Endothelial cell of umbilical vein (primary cell): Measurements from ENCODE around the gene KCNJ12.

Source experiments
- CTCF ChIP-seq, 2 donors: IDR thresholded peaks; 1 replicate in 1 of 2; 2 replicates in 1 of 2; pipeline ENCODE4 v1.5.1; 2011; ENCODE audit warnings: low read length in 2 of 2, mild to moderate bottlenecking in 2 of 2, moderate library complexity in 2 of 2, control low read depth in 1 of 2, inconsistent platforms in 1 of 2, low read depth in 1 of 2; ENCODE audit not compliant: insufficient read depth in 1 of 2; ENCODE audit errors: extremely low read depth in 1 of 2
- EZH2 ChIP-seq: IDR thresholded peaks from 2 replicates; pipeline ENCODE4 v1.6.1; 2012; ENCODE audit warnings: borderline replicate concordance, low read depth, mild to moderate bottlenecking, moderate library complexity, low read length, inconsistent platforms; ENCODE audit not compliant: severe bottlenecking
- POLR2AphosphoS5 ChIP-seq: IDR thresholded peaks from 2 replicates; pipeline ENCODE4 v1.6.1; 2012; ENCODE audit warnings: low read depth, mild to moderate bottlenecking, control low read depth, low read length, moderate library complexity; ENCODE audit not compliant: insufficient read depth

- TF ChIP-seq EZH2 (no peak), CTCF (IDR thresholded peaks at IDR 0.05; ENCODE audit: extremely low read depth in 1 of 2, insufficient read depth in 1 of 2, low read depth in 1 of 2, low read length in 2 of 2) (no peak), POLR2AphosphoS5 (no peak)
These were observed 11.5 kb downstream of the KCNJ12 start for GRCh38 chr17:21387616-21388015.
